K562 (cell line): Measurements from ENCODE around the gene POP7. TPM values are rescaled to one million over a fixed set of nuclear protein-coding genes. Genes with fewer than 3 reads are reported as not detected.
A peak's percentile ranks its signal among the peaks of the same experiment; 100 is the strongest.

Experiments used
- CHD2 ChIP-seq: IDR thresholded peaks from 2 replicates; pipeline ENCODE4 v1.6.1; 2011; ENCODE audit warnings: low read depth, low read length
- CTBP1 ChIP-seq: fragments of 450-650 bp; IDR thresholded peaks from 2 replicates; pipeline ENCODE4 v1.6.1; 2016; ENCODE audit warnings: borderline replicate concordance
- DPF2 ChIP-seq: fragments of 450-650 bp; IDR thresholded peaks from 2 replicates; pipeline ENCODE4 v1.6.1; 2016
- HDGF ChIP-seq: fragments of 450-650 bp; IDR thresholded peaks from 2 replicates; pipeline ENCODE4 v1.6.1; 2016
- MEIS2 ChIP-seq: fragments of 450-650 bp; IDR thresholded peaks from 2 replicates; pipeline ENCODE4 v1.6.1; 2014; ENCODE audit warnings: mild to moderate bottlenecking; ENCODE audit not compliant: partially characterized antibody
- NBN ChIP-seq: fragments of 450-650 bp; IDR thresholded peaks from 2 replicates; pipeline ENCODE4 v1.6.1; 2016; ENCODE audit warnings: low read depth, mild to moderate bottlenecking
- NR4A1 ChIP-seq, 2 experiments: fragments of 250-450 bp in 1 of 2; fragments of 450-650 bp in 1 of 2; sonication (Bioruptor Pico) in 1 of 2; IDR thresholded peaks; 2 replicates each; pipeline versions ENCODE4 v1.4.0 to v1.6.1; 2016 to 2020; ENCODE audit warnings: mild to moderate bottlenecking in 2 of 2, missing compliant biosample characterization in 1 of 2, missing genetic modification characterization in 1 of 2, moderate library complexity in 1 of 2
- NRF1 ChIP-seq, 2 experiments: fragments of 450-650 bp; IDR thresholded peaks in 1 of 2; conservative IDR thresholded peaks in 1 of 2; 2 replicates each; pipeline ENCODE4 v1.6.1; 2014; ENCODE audit warnings: mild to moderate bottlenecking in 2 of 2
- OTX1 ChIP-seq: fragments of 450-650 bp; formaldehyde crosslinking; IDR thresholded peaks from 2 replicates; pipeline ENCODE4 v1.4.0; 2022; ENCODE audit warnings: mild to moderate bottlenecking
- RBFOX2 ChIP-seq: fragments of 200-400 bp; formaldehyde crosslinking; IDR thresholded peaks from 2 replicates; pipeline ENCODE4 v1.6.1; 2017; ENCODE audit warnings: low read depth, mild to moderate bottlenecking, low read length, moderate library complexity
- RCOR1 ChIP-seq, 2 experiments: IDR thresholded peaks; 2 replicates each; pipeline ENCODE4 v1.6.1; 2012; ENCODE audit warnings: low read depth in 2 of 2, low read length in 2 of 2, borderline replicate concordance in 1 of 2, improper control_type of control experiment in 1 of 2
- SETDB1 ChIP-seq: IDR thresholded peaks from one replicate; pipeline ENCODE4 v1.6.1; 2012; ENCODE audit warnings: low read length, control low read depth, inconsistent platforms
- ZEB2 ChIP-seq: fragments of 450-650 bp; IDR thresholded peaks from 2 replicates; pipeline ENCODE4 v1.6.1; 2016
- ZNF239 ChIP-seq: fragments of 250-450 bp; sonication (Bioruptor Pico); IDR thresholded peaks from 2 replicates; pipeline ENCODE4 v1.4.0; 2020; ENCODE audit warnings: mild to moderate bottlenecking
- ZNF431 ChIP-seq: sonication (generic); formaldehyde crosslinking; IDR thresholded peaks from 2 replicates; pipeline ENCODE4 v1.8.0; 2022; ENCODE audit warnings: mild to moderate bottlenecking, missing genetic modification reagents
- polyA plus RNA-seq, 8 experiments: library from polyadenylated mRNA; depleted of rRNA in 4 of 8; stranded (reverse) in 5 of 8; unstranded in 3 of 8; fragments of >200 nt; fragmentation: Nextera tagmentation in 2 of 8; fragmentation: Illumina TruSeq in 1 of 8; extraction: Ambion mirVana in 2 of 8; extraction: Trizol in 1 of 8; gene quantifications; 2 replicates each; pipeline versions ENCODE4 v1.2.1 to v1.2.3, GENCODE V29; 2011 to 2014; ENCODE audit warnings: inconsistent platforms in 1 of 8, missing spikeins in 1 of 8
- total RNA-seq, 7 experiments: library from RNA; depleted of rRNA in 6 of 7; stranded (reverse); fragments of >200 nt in 6 of 7; fragmentation: Illumina TruSeq in 2 of 7; extraction: Trizol in 2 of 7; gene quantifications; 2 replicates each; pipeline versions ENCODE4 v1.2.1 to v1.2.3, GENCODE V29; 2011 to 2021; ENCODE audit warnings: low replicate concordance in 1 of 7
- TF ChIP-seq, protein P1 (sequence below): fragments of 250-450 bp; sonication (Bioruptor Pico); IDR thresholded peaks from 2 replicates; pipeline ENCODE4 v1.8.0; 2022; ENCODE audit warnings: inconsistent platforms, mild to moderate bottlenecking, moderate library complexity, borderline replicate concordance
- TF ChIP-seq, protein P2 (sequence below), 2 experiments: fragments of 450-650 bp in 1 of 2; sonication (generic) in 1 of 2; formaldehyde crosslinking in 1 of 2; IDR thresholded peaks in 1 of 2; conservative IDR thresholded peaks in 1 of 2; 2 replicates each; pipeline versions ENCODE4 v1.6.1 to v1.8.1; 2016 to 2023; ENCODE audit warnings: mild to moderate bottlenecking in 2 of 2, moderate library complexity in 2 of 2, inconsistent platforms in 1 of 2, missing genetic modification reagents in 1 of 2
- TF ChIP-seq, protein P3 (sequence below): fragments of 200-800 bp; sonication (Bioruptor generic); IDR thresholded peaks from 2 replicates; pipeline ENCODE4 v1.6.1; 2017; ENCODE audit warnings: missing genetic modification characterization, missing compliant biosample characterization
- TF ChIP-seq, protein P4 (sequence below): fragments of 250-450 bp; sonication (Bioruptor Pico); IDR thresholded peaks from 2 replicates; pipeline ENCODE4 v1.8.0; 2021; ENCODE audit warnings: moderate library complexity, mild to moderate bottlenecking, inconsistent platforms
- TF ChIP-seq, protein P5 (sequence below), 3 experiments: fragments of 200-800 bp in 1 of 3; fragments of 250-450 bp in 1 of 3; fragments of 450-650 bp in 1 of 3; sonication (Bioruptor Pico) in 1 of 3; sonication (Bioruptor generic) in 1 of 3; formaldehyde crosslinking in 1 of 3; IDR thresholded peaks; 2 replicates each; pipeline versions ENCODE4 v1.6.1 to v1.8.0; 2016 to 2022; ENCODE audit warnings: mild to moderate bottlenecking in 2 of 3, missing genetic modification characterization in 2 of 3, missing compliant biosample characterization in 1 of 3, moderate library complexity in 1 of 3

POP7 gene
- total and polyA plus RNA-seq, 9 of the 15 experiments (the other 6 are each of a cell fraction or from before 2014, with no cell fraction given): 11.5 to 163 (median 68.9) TPM

DNA sequence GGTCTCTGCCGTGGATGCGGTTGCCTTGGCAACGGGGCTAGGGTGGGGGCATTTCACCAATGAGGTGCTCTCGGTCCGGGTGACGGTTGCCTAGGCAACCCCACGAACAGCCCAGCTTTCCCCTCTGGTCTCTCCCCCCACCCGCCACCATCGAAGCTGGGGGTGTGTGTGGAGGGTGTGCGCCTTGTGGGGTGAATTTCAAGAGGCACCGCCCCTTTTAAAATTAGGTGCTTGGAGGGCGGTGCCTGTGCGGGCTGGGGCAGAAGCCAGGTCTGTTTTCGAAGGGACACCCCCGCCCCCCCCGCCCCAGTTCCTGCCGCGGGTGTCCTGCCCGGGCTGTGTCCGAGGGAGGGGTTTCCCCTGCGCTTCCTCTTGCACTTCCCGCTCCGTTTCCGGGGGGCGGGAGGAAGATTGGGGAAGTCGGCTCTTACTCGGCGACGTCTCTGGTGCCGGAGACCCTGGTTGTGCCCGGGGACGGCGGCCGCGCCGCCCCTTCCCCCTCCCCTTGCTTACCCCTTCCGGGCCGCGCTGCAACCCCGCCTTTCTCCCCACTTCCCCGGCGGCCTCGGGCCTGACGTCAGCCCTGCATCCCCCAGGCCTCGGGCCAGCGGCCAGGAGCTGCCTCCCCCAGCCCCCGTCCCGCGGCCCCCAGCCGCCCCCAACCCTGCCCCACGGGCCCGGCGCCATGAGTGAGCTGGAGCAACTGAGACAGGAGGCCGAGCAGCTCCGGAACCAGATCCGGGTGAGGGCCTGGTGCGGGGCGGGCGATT lies 30.2 kb upstream of the POP7 start (continued):
- TF ChIP-seq RCOR1 (IDR thresholded peaks at IDR 0.05; ENCODE audit: borderline replicate concordance in 1 of 2, low read depth in 2 of 2, low read length in 2 of 2) (peak in 1 of 2 experiments; percentile 59; a peak in 1 of 4 replicates), SETDB1 (no peak), ZNF431 (CRISPR knock-in tag) (no peak), OTX1 (CRISPR knock-in tag) (no peak), DPF2 (no peak), RBFOX2 (peak; percentile 62), CTBP1 (no peak), NR4A1 (CRISPR knock-in tag; IDR thresholded peaks at IDR 0.05) (no peak), NR4A1 (tag; IDR thresholded peaks at IDR 0.05) (no peak), NRF1 (conservative IDR thresholded peaks at IDR 0.05 in 1 of 2, IDR thresholded peaks at IDR 0.05 in 1 of 2) (peak in 1 of 2 experiments; percentile 46; a peak in 3 of 4 replicates), ZNF239 (no peak), NBN (no peak), CHD2 (no peak), HDGF (no peak), MEIS2 (no peak), ZEB2 (no peak)
- TF ChIP-seq, protein P1, sequence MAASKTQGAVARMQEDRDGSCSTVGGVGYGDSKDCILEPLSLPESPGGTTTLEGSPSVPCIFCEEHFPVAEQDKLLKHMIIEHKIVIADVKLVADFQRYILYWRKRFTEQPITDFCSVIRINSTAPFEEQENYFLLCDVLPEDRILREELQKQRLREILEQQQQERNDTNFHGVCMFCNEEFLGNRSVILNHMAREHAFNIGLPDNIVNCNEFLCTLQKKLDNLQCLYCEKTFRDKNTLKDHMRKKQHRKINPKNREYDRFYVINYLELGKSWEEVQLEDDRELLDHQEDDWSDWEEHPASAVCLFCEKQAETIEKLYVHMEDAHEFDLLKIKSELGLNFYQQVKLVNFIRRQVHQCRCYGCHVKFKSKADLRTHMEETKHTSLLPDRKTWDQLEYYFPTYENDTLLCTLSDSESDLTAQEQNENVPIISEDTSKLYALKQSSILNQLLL: no peak
- TF ChIP-seq, protein P2, sequence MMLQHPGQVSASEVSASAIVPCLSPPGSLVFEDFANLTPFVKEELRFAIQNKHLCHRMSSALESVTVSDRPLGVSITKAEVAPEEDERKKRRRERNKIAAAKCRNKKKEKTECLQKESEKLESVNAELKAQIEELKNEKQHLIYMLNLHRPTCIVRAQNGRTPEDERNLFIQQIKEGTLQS (IDR thresholded peaks at IDR 0.05): no peak
- TF ChIP-seq, protein P2 (CRISPR knock-in tag; conservative IDR thresholded peaks at IDR 0.05): no peak
- TF ChIP-seq, protein P3, sequence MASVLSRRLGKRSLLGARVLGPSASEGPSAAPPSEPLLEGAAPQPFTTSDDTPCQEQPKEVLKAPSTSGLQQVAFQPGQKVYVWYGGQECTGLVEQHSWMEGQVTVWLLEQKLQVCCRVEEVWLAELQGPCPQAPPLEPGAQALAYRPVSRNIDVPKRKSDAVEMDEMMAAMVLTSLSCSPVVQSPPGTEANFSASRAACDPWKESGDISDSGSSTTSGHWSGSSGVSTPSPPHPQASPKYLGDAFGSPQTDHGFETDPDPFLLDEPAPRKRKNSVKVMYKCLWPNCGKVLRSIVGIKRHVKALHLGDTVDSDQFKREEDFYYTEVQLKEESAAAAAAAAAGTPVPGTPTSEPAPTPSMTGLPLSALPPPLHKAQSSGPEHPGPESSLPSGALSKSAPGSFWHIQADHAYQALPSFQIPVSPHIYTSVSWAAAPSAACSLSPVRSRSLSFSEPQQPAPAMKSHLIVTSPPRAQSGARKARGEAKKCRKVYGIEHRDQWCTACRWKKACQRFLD (CRISPR knock-in tag): no peak
- TF ChIP-seq, protein P4, sequence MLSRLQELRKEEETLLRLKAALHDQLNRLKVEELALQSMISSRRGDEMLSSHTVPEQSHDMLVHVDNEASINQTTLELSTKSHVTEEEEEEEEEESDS (CRISPR knock-in tag): no peak
- TF ChIP-seq, protein P5, sequence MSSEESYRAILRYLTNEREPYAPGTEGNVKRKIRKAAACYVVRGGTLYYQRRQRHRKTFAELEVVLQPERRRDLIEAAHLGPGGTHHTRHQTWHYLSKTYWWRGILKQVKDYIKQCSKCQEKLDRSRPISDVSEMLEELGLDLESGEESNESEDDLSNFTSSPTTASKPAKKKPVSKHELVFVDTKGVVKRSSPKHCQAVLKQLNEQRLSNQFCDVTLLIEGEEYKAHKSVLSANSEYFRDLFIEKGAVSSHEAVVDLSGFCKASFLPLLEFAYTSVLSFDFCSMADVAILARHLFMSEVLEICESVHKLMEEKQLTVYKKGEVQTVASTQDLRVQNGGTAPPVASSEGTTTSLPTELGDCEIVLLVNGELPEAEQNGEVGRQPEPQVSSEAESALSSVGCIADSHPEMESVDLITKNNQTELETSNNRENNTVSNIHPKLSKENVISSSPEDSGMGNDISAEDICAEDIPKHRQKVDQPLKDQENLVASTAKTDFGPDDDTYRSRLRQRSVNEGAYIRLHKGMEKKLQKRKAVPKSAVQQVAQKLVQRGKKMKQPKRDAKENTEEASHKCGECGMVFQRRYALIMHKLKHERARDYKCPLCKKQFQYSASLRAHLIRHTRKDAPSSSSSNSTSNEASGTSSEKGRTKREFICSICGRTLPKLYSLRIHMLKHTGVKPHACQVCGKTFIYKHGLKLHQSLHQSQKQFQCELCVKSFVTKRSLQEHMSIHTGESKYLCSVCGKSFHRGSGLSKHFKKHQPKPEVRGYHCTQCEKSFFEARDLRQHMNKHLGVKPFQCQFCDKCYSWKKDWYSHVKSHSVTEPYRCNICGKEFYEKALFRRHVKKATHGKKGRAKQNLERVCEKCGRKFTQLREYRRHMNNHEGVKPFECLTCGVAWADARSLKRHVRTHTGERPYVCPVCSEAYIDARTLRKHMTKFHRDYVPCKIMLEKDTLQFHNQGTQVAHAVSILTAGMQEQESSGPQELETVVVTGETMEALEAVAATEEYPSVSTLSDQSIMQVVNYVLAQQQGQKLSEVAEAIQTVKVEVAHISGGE (CRISPR knock-in tag; IDR thresholded peaks at IDR 0.05): peak in 1 of 3 experiments; percentile 88; a peak in 2 of 6 replicates
